HEK293 (cell line): ENCODE measurements around the gene MYOC.

ENCODE experiments used
- CTCF ChIA-PET: fragments of 350-600 bp; formaldehyde crosslinking; extraction: SDS; loops from one replicate; lab custom pipeline; 2021; ENCODE audit warnings: antibody characterized with exemption; lab: Yijun Ruan, JAX
- POLR2A ChIA-PET: fragments of 300-600 bp; formaldehyde crosslinking; extraction: SDS; loops from one replicate; lab custom pipeline; 2020; ENCODE audit warnings: antibody characterized with exemption, inconsistent platforms; lab: Yijun Ruan, JAX
- H3K27ac ChIP-seq: fragments of 200-500 bp; sonication (Bioruptor generic); 2 replicates; pipeline ENCODE4 v1.5.1; 2014; ENCODE audit warnings: low read depth, low read length, control low read depth, inconsistent platforms; ENCODE audit errors: extremely low read depth
- H3K36me3 ChIP-seq, 2 experiments: fragments of 200-500 bp in 1 of 2; sonication (Bioruptor generic) in 1 of 2; 1 replicate in 1 of 2; 2 replicates in 1 of 2; pipeline ENCODE4 v1.5.1; 2014 to 2017; ENCODE audit warnings: inconsistent platforms in 2 of 2, low read length in 2 of 2; ENCODE audit not compliant: control insufficient read depth in 2 of 2, insufficient read depth in 1 of 2
- H3K4me1 ChIP-seq: fragments of 200-500 bp; sonication (Bioruptor generic); 2 replicates; pipeline ENCODE4 v1.5.1; 2014; ENCODE audit warnings: mild to moderate bottlenecking, low read length, inconsistent platforms; ENCODE audit not compliant: control insufficient read depth, insufficient read depth
- H3K4me3 ChIP-seq: 2 replicates; pipeline ENCODE4 v1.5.1; 2011; ENCODE audit warnings: low read depth, mild to moderate bottlenecking, control low read depth, low read length, moderate library complexity
- H3K9me3 ChIP-seq: fragments of 200-500 bp; sonication (Bioruptor generic); 2 replicates; pipeline ENCODE4 v1.5.1; 2014; ENCODE audit warnings: low read depth, low read length, inconsistent platforms; ENCODE audit not compliant: control insufficient read depth, insufficient read depth
- EGR2 ChIP-seq: fragments of 450-650 bp; formaldehyde crosslinking; IDR thresholded peaks from 2 replicates; pipeline ENCODE4 v1.5.1; 2016; ENCODE audit warnings: low read depth, missing biosample characterization, missing genetic modification characterization
- SP7 ChIP-seq: fragments of 450-650 bp; formaldehyde crosslinking; IDR thresholded peaks from 2 replicates; pipeline ENCODE4 v1.5.1; 2016; ENCODE audit warnings: missing biosample characterization, missing genetic modification characterization
- TRIM28 ChIP-seq: IDR thresholded peaks from 2 replicates; pipeline ENCODE4 v1.6.1; 2011; ENCODE audit warnings: low read length, control low read depth, borderline replicate concordance
- ZNF10 ChIP-seq: fragments of 450-650 bp; formaldehyde crosslinking; IDR thresholded peaks from 2 replicates; pipeline ENCODE4 v1.5.1; 2017; ENCODE audit warnings: missing biosample characterization, missing genetic modification characterization
- ZNF157 ChIP-seq: fragments of 450-650 bp; formaldehyde crosslinking; IDR thresholded peaks from 2 replicates; pipeline ENCODE4 v1.5.1; 2016; ENCODE audit warnings: missing biosample characterization, missing genetic modification characterization
- ZNF354C ChIP-seq: fragments of 450-650 bp; formaldehyde crosslinking; IDR thresholded peaks from 2 replicates; pipeline ENCODE4 v1.5.1; 2016; ENCODE audit warnings: missing biosample characterization, missing genetic modification characterization, low read depth, borderline replicate concordance
- ZNF501 ChIP-seq: fragments of 450-650 bp; formaldehyde crosslinking; IDR thresholded peaks from 2 replicates; pipeline ENCODE4 v1.5.1; 2016; ENCODE audit warnings: missing biosample characterization, missing genetic modification characterization
- ZNF530 ChIP-seq: fragments of 450-650 bp; formaldehyde crosslinking; IDR thresholded peaks from 2 replicates; pipeline ENCODE4 v1.5.1; 2016; ENCODE audit warnings: low read depth, missing biosample characterization, missing genetic modification characterization
- TF ChIP-seq, protein P1 (sequence below): fragments of 450-650 bp; formaldehyde crosslinking; IDR thresholded peaks from 2 replicates; pipeline ENCODE4 v1.5.1; 2016; ENCODE audit warnings: missing biosample characterization, missing genetic modification characterization
- TF ChIP-seq, protein P2 (sequence below): fragments of 450-650 bp; formaldehyde crosslinking; IDR thresholded peaks from 2 replicates; pipeline ENCODE4 v1.5.1; 2016; ENCODE audit warnings: missing biosample characterization, missing genetic modification characterization, borderline replicate concordance
- TF ChIP-seq, protein P3 (sequence below): fragments of 450-650 bp; formaldehyde crosslinking; IDR thresholded peaks from 2 replicates; pipeline ENCODE4 v1.5.1; 2016; ENCODE audit warnings: missing biosample characterization, missing genetic modification characterization
- TF ChIP-seq, protein P4 (sequence below): fragments of 450-650 bp; formaldehyde crosslinking; IDR thresholded peaks from 2 replicates; pipeline ENCODE4 v1.5.1; 2016; ENCODE audit warnings: missing biosample characterization, missing genetic modification characterization

Gene MYOC

DNA sequence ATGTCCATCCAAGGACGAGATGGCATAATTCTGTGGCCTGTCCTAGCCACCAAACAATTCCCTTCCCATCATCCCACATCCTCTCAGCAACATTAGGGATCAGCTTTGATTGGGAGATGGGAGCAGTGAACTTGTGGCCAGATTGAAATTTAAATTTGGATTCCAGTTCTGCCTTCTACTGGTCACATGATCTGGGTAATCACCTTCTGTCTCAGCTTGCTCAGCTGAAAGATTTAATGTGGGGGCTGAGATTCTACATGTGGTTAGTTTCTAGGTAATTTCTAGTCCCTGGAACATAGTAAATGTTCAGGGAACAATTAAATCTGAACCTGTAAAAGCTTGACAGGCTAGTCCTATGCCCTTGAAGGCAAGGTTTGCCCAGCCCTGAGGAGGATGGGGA, 27.3 kb downstream of the MYOC start:
- no peaks in the 10 kb centered on the region for H3K9me3 ChIP-seq
- no peaks in the 10 kb centered on the region for H3K4me1 ChIP-seq
- TF ChIP-seq ZNF10 (tag by site-specific recombination), result no peak
- TF ChIP-seq SP7 (tag by site-specific recombination), result no peak
- no peak for TF ChIP-seq ZNF354C (tag by site-specific recombination)
- TF ChIP-seq, all 188 proteins: peak for 0
- ChIA-PET POLR2A (no interaction called here), CTCF (interaction anchor here (0.7 to 1.2 kb wide), 2 partner anchors 19 to 140 kb away, joined by 3 to 6 read pairs; partner anchors contain the start of gene PRRC2C)
- no peaks in the 10 kb centered on the region for H3K36me3 ChIP-seq
- no peak overlapping the region for H3K4me3 ChIP-seq
- no peak overlapping the region for H3K27ac ChIP-seq

- Histone ChIP-seq H3K9me3 (no peaks in the 10 kb centered on the region), H3K4me3 (no peak overlapping the region), H3K36me3 (no peaks in the 10 kb centered on the region), H3K27ac (no peak overlapping the region), H3K4me1 (no peaks in the 10 kb centered on the region)
- CTCF ChIA-PET, result no interaction called here
- POLR2A ChIA-PET, result no interaction called here
- no peak for TF ChIP-seq ZNF501
- no peak for TF ChIP-seq ZNF157 (tag by site-specific recombination)
- TF ChIP-seq, protein P1, sequence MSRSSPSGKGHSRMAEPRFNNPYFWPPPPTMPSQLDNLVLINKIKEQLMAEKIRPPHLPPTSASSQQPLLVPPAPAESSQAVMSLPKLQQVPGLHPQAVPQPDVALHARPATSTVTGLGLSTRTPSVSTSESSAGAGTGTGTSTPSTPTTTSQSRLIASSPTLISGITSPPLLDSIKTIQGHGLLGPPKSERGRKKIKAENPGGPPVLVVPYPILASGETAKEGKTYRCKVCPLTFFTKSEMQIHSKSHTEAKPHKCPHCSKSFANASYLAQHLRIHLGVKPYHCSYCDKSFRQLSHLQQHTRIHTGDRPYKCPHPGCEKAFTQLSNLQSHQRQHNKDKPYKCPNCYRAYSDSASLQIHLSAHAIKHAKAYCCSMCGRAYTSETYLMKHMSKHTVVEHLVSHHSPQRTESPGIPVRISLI, result no peak
- no peak for TF ChIP-seq ZNF530 (tag by site-specific recombination)
- TF ChIP-seq, protein P2, sequence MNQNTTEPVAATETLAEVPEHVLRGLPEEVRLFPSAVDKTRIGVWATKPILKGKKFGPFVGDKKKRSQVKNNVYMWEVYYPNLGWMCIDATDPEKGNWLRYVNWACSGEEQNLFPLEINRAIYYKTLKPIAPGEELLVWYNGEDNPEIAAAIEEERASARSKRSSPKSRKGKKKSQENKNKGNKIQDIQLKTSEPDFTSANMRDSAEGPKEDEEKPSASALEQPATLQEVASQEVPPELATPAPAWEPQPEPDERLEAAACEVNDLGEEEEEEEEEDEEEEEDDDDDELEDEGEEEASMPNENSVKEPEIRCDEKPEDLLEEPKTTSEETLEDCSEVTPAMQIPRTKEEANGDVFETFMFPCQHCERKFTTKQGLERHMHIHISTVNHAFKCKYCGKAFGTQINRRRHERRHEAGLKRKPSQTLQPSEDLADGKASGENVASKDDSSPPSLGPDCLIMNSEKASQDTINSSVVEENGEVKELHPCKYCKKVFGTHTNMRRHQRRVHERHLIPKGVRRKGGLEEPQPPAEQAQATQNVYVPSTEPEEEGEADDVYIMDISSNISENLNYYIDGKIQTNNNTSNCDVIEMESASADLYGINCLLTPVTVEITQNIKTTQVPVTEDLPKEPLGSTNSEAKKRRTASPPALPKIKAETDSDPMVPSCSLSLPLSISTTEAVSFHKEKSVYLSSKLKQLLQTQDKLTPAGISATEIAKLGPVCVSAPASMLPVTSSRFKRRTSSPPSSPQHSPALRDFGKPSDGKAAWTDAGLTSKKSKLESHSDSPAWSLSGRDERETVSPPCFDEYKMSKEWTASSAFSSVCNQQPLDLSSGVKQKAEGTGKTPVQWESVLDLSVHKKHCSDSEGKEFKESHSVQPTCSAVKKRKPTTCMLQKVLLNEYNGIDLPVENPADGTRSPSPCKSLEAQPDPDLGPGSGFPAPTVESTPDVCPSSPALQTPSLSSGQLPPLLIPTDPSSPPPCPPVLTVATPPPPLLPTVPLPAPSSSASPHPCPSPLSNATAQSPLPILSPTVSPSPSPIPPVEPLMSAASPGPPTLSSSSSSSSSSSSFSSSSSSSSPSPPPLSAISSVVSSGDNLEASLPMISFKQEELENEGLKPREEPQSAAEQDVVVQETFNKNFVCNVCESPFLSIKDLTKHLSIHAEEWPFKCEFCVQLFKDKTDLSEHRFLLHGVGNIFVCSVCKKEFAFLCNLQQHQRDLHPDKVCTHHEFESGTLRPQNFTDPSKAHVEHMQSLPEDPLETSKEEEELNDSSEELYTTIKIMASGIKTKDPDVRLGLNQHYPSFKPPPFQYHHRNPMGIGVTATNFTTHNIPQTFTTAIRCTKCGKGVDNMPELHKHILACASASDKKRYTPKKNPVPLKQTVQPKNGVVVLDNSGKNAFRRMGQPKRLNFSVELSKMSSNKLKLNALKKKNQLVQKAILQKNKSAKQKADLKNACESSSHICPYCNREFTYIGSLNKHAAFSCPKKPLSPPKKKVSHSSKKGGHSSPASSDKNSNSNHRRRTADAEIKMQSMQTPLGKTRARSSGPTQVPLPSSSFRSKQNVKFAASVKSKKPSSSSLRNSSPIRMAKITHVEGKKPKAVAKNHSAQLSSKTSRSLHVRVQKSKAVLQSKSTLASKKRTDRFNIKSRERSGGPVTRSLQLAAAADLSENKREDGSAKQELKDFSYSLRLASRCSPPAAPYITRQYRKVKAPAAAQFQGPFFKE (tag by site-specific recombination), result no peak
- no peak for TF ChIP-seq TRIM28
These were observed 28.7 kb downstream of the MYOC start for GRCh38 chr1:171623651-171624331.

- H3K9me3 ChIP-seq, result no peaks in the 10 kb centered on the region
- no peak within 1 kb of the TSS for H3K27ac ChIP-seq
- POLR2A ChIA-PET, result interaction anchor here (0.6 kb wide), 1 partner anchor 358 kb away, joined by 3 read pairs; no protein-coding TSS in a partner anchor
- no peaks in the 10 kb centered on the region for H3K36me3 ChIP-seq
- H3K4me3 ChIP-seq, result no peak within 1 kb of the TSS
- H3K4me1 ChIP-seq, result no peaks in the 10 kb centered on the region
- TF ChIP-seq, protein P3, sequence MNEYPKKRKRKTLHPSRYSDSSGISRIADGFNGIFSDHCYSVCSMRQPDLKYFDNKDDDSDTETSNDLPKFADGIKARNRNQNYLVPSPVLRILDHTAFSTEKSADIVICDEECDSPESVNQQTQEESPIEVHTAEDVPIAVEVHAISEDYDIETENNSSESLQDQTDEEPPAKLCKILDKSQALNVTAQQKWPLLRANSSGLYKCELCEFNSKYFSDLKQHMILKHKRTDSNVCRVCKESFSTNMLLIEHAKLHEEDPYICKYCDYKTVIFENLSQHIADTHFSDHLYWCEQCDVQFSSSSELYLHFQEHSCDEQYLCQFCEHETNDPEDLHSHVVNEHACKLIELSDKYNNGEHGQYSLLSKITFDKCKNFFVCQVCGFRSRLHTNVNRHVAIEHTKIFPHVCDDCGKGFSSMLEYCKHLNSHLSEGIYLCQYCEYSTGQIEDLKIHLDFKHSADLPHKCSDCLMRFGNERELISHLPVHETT (tag by site-specific recombination), result no peak
- TF ChIP-seq EGR2 (tag by site-specific recombination), result no peak
- TF ChIP-seq, protein P4, sequence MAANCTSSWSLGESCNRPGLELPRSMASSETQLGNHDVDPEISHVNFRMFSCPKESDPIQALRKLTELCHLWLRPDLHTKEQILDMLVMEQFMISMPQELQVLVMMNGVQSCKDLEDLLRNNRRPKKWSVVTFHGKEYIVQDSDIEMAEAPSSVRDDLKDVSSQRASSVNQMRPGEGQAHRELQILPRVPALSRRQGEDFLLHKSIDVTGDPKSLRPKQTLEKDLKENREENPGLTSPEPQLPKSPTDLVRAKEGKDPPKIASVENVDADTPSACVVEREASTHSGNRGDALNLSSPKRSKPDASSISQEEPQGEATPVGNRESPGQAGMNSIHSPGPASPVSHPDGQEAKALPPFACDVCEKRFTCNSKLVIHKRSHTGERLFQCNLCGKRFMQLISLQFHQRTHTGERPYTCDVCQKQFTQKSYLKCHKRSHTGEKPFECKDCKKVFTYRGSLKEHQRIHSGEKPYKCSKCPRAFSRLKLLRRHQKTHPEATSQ (tag by site-specific recombination), result no peak
- CTCF ChIA-PET, result interaction anchor here (0.6 kb wide), 1 partner anchor 55 kb away, joined by 3 read pairs; no protein-coding TSS in a partner anchor
These were observed 30.4 kb downstream of the MYOC start, which contains the start of gene MYOCOS for GRCh38 chr1:171622152-171622462. Gene MYOCOS, plus strand, starts transcription at chr1:171622243. Its CDS starts 1,641 bp downstream, at chr1:171623884.
